K562 (cell line): ENCODE measurements around the gene PPP1R37. TPM values are rescaled to one million over a fixed set of nuclear protein-coding genes. Genes with fewer than 3 reads are reported as not detected.

Experiments used
- ATAC-seq: fragments of 200-7000 bp; cut with Tn5 transposase; 3 replicates; pipeline ENCODE4 v1.9.1; 2020; ENCODE audit warnings: moderate library complexity
- BruUV-seq: library from RNA; stranded (reverse); fragments of 400-500 nt; replicated peaks from 2 replicates; lab custom pipeline; 2021; lab: Mats Ljungman, UMichigan
- CTCF ChIA-PET: fragments of 300-600 bp; formaldehyde crosslinking; extraction: SDS; loops from one replicate; lab custom pipeline; 2021; ENCODE audit warnings: low intra/inter-chr PET ratio; lab: Yijun Ruan, JAX
- POLR2A ChIA-PET: fragments of 300-600, 350-650 bp; sonication (Branson Sonifier 250); formaldehyde crosslinking; extraction: SDS; loops from one replicate; lab custom pipeline; 2021; ENCODE audit warnings: antibody characterized with exemption, inconsistent platforms; lab: Yijun Ruan, JAX
- DNase-seq, 4 experiments: peaks; one replicate each; pipeline versions ENCODE4 v3.0.0 to v3.0.0-alpha.2; 2011 to 2018; ENCODE audit warnings: low spot score in 3 of 4, mixed read lengths in 3 of 4; ENCODE audit errors: extremely low read depth in 1 of 4
- FAIRE-seq: peaks from 2 replicates; lab custom pipeline; 2011; peaks lifted over from hg19 to GRCh38; lab: Jason Lieb, UNC
- H2AFZ ChIP-seq: 2 replicates; pipeline ENCODE4 v1.6.0; 2011; ENCODE audit warnings: low read depth, low read length, control low read depth, inconsistent platforms
- H3K27ac ChIP-seq: fragments of 200-600 bp; 3 replicates; pipeline ENCODE4 v1.8.0; 2011; ENCODE audit warnings: low read depth, mild to moderate bottlenecking, control low read depth, inconsistent platforms, low read length, moderate library complexity, mixed read lengths; ENCODE audit errors: extremely low read depth
- H3K27me3 ChIP-seq, 2 experiments: fragments of 300-600 bp in 1 of 2; 2 replicates in 1 of 2; 3 replicates in 1 of 2; pipeline versions ENCODE4 v1.6.0 to v1.8.0; 2011; ENCODE audit warnings: inconsistent platforms in 2 of 2, low read length in 2 of 2, mild to moderate bottlenecking in 1 of 2, mixed read lengths in 1 of 2, moderate library complexity in 1 of 2; ENCODE audit not compliant: control insufficient read depth in 2 of 2, insufficient read depth in 2 of 2
- H3K36me3 ChIP-seq: fragments of 300-600 bp; 3 replicates; pipeline ENCODE4 v1.8.0; 2011; ENCODE audit warnings: mild to moderate bottlenecking, low read length, inconsistent platforms; ENCODE audit not compliant: control insufficient read depth, insufficient read depth
- H3K4me1 ChIP-seq, 2 experiments: fragments of 200-600 bp in 1 of 2; replicated peaks in 1 of 2; 2 replicates in 1 of 2; 3 replicates in 1 of 2; pipeline versions ENCODE4 v1.5.1 to v1.8.0; 2011; ENCODE audit warnings: inconsistent platforms in 2 of 2, low read length in 2 of 2, mild to moderate bottlenecking in 1 of 2, mixed read lengths in 1 of 2, moderate library complexity in 1 of 2; ENCODE audit not compliant: control insufficient read depth in 2 of 2, insufficient read depth in 2 of 2
- H3K4me2 ChIP-seq: 2 replicates; pipeline ENCODE4 v1.6.1; 2011; ENCODE audit warnings: low read length, control low read depth, inconsistent platforms, mixed read lengths; ENCODE audit not compliant: insufficient read depth
- H3K4me3 ChIP-seq: fragments of 200-600 bp; sonication (generic), shearing (Covaris generic); 2 replicates; pipeline ENCODE4 v1.5.1; 2016; ENCODE audit warnings: control low read depth, inconsistent platforms
- H3K79me2 ChIP-seq: fragments of 200-600 bp; 3 replicates; pipeline ENCODE4 v1.8.0; 2011; ENCODE audit warnings: low read length, inconsistent platforms; ENCODE audit not compliant: control insufficient read depth, insufficient read depth
- H3K9ac ChIP-seq, 2 experiments: 2 replicates each; pipeline versions ENCODE4 v1.6.0 to v1.6.1; 2011; ENCODE audit warnings: low read depth in 2 of 2, low read length in 2 of 2, control low read depth in 1 of 2, inconsistent platforms in 1 of 2, mild to moderate bottlenecking in 1 of 2, mixed read lengths in 1 of 2; ENCODE audit not compliant: insufficient read depth in 1 of 2
- H3K9me1 ChIP-seq: one replicate; pipeline ENCODE4 v1.6.0; 2011; ENCODE audit warnings: inconsistent platforms, mild to moderate bottlenecking, low read length, moderate library complexity; ENCODE audit not compliant: control insufficient read depth, insufficient read depth
- H3K9me3 ChIP-seq: replicated peaks from 2 replicates; pipeline ENCODE4 v1.5.1; 2011; ENCODE audit warnings: low read depth, low read length, inconsistent platforms; ENCODE audit not compliant: control insufficient read depth, insufficient read depth
- H4K20me1 ChIP-seq: replicated peaks from 2 replicates; pipeline ENCODE4 v1.6.1; 2011; ENCODE audit warnings: low read length, inconsistent platforms, mixed read lengths; ENCODE audit not compliant: control insufficient read depth, insufficient read depth
- ELK3 ChIP-seq: fragments of 450-650 bp; formaldehyde crosslinking; IDR thresholded peaks from 2 replicates; pipeline ENCODE4 v1.4.0; 2020; ENCODE audit warnings: mild to moderate bottlenecking
- HDAC6 ChIP-seq: IDR thresholded peaks from 2 replicates; pipeline ENCODE4 v1.6.1; 2012; ENCODE audit warnings: low read depth, mild to moderate bottlenecking, control low read depth, inconsistent platforms, low read length, moderate library complexity
- HEY1 ChIP-seq: fragments of 250-450 bp; sonication (Bioruptor Pico); IDR thresholded peaks from 2 replicates; pipeline ENCODE4 v1.5.0; 2020; ENCODE audit warnings: mild to moderate bottlenecking, moderate library complexity, borderline replicate concordance
- NFE2 ChIP-seq: IDR thresholded peaks from 2 replicates; pipeline ENCODE4 v1.6.1; 2014; ENCODE audit warnings: antibody characterized with exemption, low read depth
- WGBS: fragments of 100-300 bp; shearing (Covaris generic); methylation state at CpG from one replicate; pipeline ENCODE4 v1.1.6; 2016; ENCODE audit warnings: low coverage, mixed read lengths; ENCODE audit not compliant: insufficient coverage; ENCODE audit errors: missing lambda C conversion rate; 5-methylcytosine and 5-hydroxymethylcytosine counted together
- in situ Hi-C: fragments of 300-500 bp; cut with MboI; formaldehyde crosslinking; loops from 4 replicates; pipeline ENCODE4 v1.15.0; 2018; ENCODE audit warnings: inconsistent platforms, mixed read lengths
- intact Hi-C: fragments of 100-400 bp; cut with micrococcal nuclease; formaldehyde crosslinking; loops from 2 replicates; pipeline ENCODE4 v1.14.2; 2022
- polyA plus RNA-seq, 8 experiments: library from polyadenylated mRNA; depleted of rRNA in 4 of 8; stranded (reverse) in 5 of 8; unstranded in 3 of 8; fragments of >200 nt; fragmentation: Nextera tagmentation in 2 of 8; fragmentation: Illumina TruSeq in 1 of 8; extraction: Ambion mirVana in 2 of 8; extraction: Trizol in 1 of 8; gene quantifications; 2 replicates each; pipeline versions ENCODE4 v1.2.1 to v1.2.3, GENCODE V29; 2011 to 2014; ENCODE audit warnings: inconsistent platforms in 1 of 8, missing spikeins in 1 of 8
- total RNA-seq, 7 experiments: library from RNA; depleted of rRNA in 6 of 7; stranded (reverse); fragments of >200 nt in 6 of 7; fragmentation: Illumina TruSeq in 2 of 7; extraction: Trizol in 2 of 7; gene quantifications; 2 replicates each; pipeline versions ENCODE4 v1.2.1 to v1.2.3, GENCODE V29; 2011 to 2021; ENCODE audit warnings: low replicate concordance in 1 of 7
- TF ChIP-seq, protein P1 (sequence below): fragments of 250-450 bp; sonication (Bioruptor Pico); IDR thresholded peaks from 2 replicates; pipeline ENCODE4 v1.5.0; 2021

Gene PPP1R37
- total and polyA plus RNA-seq, 9 of the 15 experiments (the other 6 are each of a cell fraction or from before 2014, with no cell fraction given): 0.04 to 20.3 (median 7.3) TPM

GRCh38 chr19:45049073-45049736 is 43.8 kb upstream of the PPP1R37 start:
- intact Hi-C loops: no loop called here
- no peak overlapping the region; the same call in 2 of the 3 replicates for H3K27ac ChIP-seq
- no peaks in the 10 kb centered on the region for H3K27me3 ChIP-seq
- POLR2A ChIA-PET: interaction anchor here (0.9 to 1.7 kb wide), 6 partner anchors 8 to 296 kb away, joined by 3 to 9 read pairs (median 4); partner anchors contain the start of gene CLASRP
- H3K9me1 ChIP-seq: peaks cover 7% of the 10 kb centered on the region
- no peaks in the 10 kb centered on the region for H3K9me3 ChIP-seq
- TF ChIP-seq ELK3 (CRISPR knock-in tag) (no peak), NFE2 (peak; percentile 13; the same call in 1 of the 2 replicates), HDAC6 (no peak), HEY1 (no peak)
- TF ChIP-seq, protein P1, sequence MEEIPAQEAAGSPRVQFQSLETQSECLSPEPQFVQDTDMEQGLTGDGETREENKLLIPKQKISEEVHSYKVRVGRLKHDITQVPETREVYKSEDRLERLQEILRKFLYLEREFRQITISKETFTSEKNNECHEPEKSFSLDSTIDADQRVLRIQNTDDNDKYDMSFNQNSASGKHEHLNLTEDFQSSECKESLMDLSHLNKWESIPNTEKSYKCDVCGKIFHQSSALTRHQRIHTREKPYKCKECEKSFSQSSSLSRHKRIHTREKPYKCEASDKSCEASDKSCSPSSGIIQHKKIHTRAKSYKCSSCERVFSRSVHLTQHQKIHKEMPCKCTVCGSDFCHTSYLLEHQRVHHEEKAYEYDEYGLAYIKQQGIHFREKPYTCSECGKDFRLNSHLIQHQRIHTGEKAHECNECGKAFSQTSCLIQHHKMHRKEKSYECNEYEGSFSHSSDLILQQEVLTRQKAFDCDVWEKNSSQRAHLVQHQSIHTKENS (CRISPR knock-in tag): no peak
- TF ChIP-seq, all 486 proteins: peak for 1
- H3K4me3 ChIP-seq: no peak overlapping the region
- ATAC-seq (peak; percentile 60), FAIRE-seq (no peak), DNase-seq (no peak)
- no TSS peak for BruUV-seq
- peaks cover 76% of the 10 kb centered on the region for H3K36me3 ChIP-seq
- H2AFZ ChIP-seq: no peak overlapping the region
- peak overlapping the region in 1 of 2 experiments; percentile 80; a peak in 2 of 4 replicates for H3K9ac ChIP-seq
- H4K20me1 ChIP-seq: peaks cover 28% of the 10 kb centered on the region
- H3K79me2 ChIP-seq: peaks cover 67% of the 10 kb centered on the region
- H3K4me1 ChIP-seq: peaks cover 3 to 8% of the 10 kb centered on the region in 2 experiments; a peak in 3 of 5 replicates
- in situ Hi-C loops: no loop called here
- H3K4me2 ChIP-seq: no peak overlapping the region
- CTCF ChIA-PET: no interaction called here
- 82% methylated on average over 6 of the region's 8 CpGs for WGBS
